Neural cell (in vitro differentiated cells): ENCODE measurements around the gene RCC2.
"Not testable (repeated sequence)": the region's sequence is repeated elsewhere in the genome, so short reads cannot be mapped to it uniquely, and the experiment has no call there.

Source experiments
- CTCF ChIP-seq: fragments of 450-650 bp; IDR thresholded peaks from 2 replicates; pipeline ENCODE4 v1.5.1; 2014; ENCODE audit warnings: antibody characterized with exemption, mild to moderate bottlenecking, moderate library complexity; ENCODE audit not compliant: poor library complexity, severe bottlenecking
- EZH2 ChIP-seq: fragments of 200-600, 300-800 bp; shearing (Covaris generic), sonication (generic); IDR thresholded peaks from 2 replicates; pipeline ENCODE4 v1.6.1; 2014; ENCODE audit warnings: antibody characterized with exemption, low read length, borderline replicate concordance, mild to moderate bottlenecking; ENCODE audit not compliant: insufficient read depth, poor library complexity, severe bottlenecking
- POLR2AphosphoS5 ChIP-seq: IDR thresholded peaks from 2 replicates; pipeline ENCODE4 v1.6.1; 2012

- not testable (repeated sequence) for TF ChIP-seq POLR2AphosphoS5, CTCF, EZH2
Observed at GRCh38 chr1:17474836-17475555, 35.5 kb upstream of the RCC2 start.
